HG03159 (cell line): ENCODE data around the gene SYNGR3.

Experiments
- ATAC-seq: cut with Tn5 transposase; IDR thresholded peaks from one replicate; pipeline ENCODE4 v1.9.1; 2021; ENCODE audit warnings: mild to moderate bottlenecking, moderate library complexity; ENCODE audit not compliant: unreplicated experiment

SYNGR3 gene

GRCh38 chr16:2039274-2040031, 49.7 kb downstream of the SYNGR3 start:
- ATAC-seq, result no peak

- no peak for ATAC-seq
Observed at GRCh38 chr16:2040041-2040786, 50.4 kb downstream of the SYNGR3 start.

GRCh38 chr16:2040787-2041522, 51.2 kb downstream of the SYNGR3 start:
- ATAC-seq, result no peak

- no peak for ATAC-seq
Observed at GRCh38 chr16:2042171-2042985, 52.6 kb downstream of the SYNGR3 start.

GRCh38 chr16:2042986-2043666, 53.4 kb downstream of the SYNGR3 start:
- no peak for ATAC-seq
